Nephron progenitor cell (in vitro differentiated cells): ENCODE results near the gene SPPL3.
A peak's percentile ranks its signal among the peaks of the same experiment; 100 is the strongest.
"Not testable (repeated sequence)": the region's sequence is repeated elsewhere in the genome, so short reads cannot be mapped to it uniquely, and the experiment has no call there.

Source experiments
- DNase-seq: peaks from one replicate; pipeline ENCODE4 v3.0.0; 2021
- H3K27ac Mint-ChIP-seq: 2 replicates; pipeline ENCODE4 v1.8.0; 2021; ENCODE audit warnings: mild to moderate bottlenecking, moderate library complexity, mixed read lengths
- H3K27me3 Mint-ChIP-seq: 2 replicates; pipeline ENCODE4 v1.8.0; 2021; ENCODE audit warnings: mild to moderate bottlenecking, low read depth, mixed read lengths; ENCODE audit not compliant: poor library complexity
- H3K36me3 Mint-ChIP-seq: 2 replicates; pipeline ENCODE4 v1.8.0; 2021; ENCODE audit warnings: low read depth, mixed read lengths
- H3K4me1 Mint-ChIP-seq: 2 replicates; pipeline ENCODE4 v1.8.0; 2021; ENCODE audit warnings: mixed read lengths
- H3K4me3 Mint-ChIP-seq: 2 replicates; pipeline ENCODE4 v1.8.0; 2021; ENCODE audit warnings: mild to moderate bottlenecking, moderate library complexity, mixed read lengths
- H3K9me3 Mint-ChIP-seq: 2 replicates; pipeline ENCODE4 v1.8.0; 2021; ENCODE audit warnings: mild to moderate bottlenecking, moderate library complexity, mixed read lengths
- CTCF ChIP-seq: fragments of 200-600 bp; sonication (generic); IDR thresholded peaks from 2 replicates; pipeline ENCODE4 v1.5.0; 2021; ENCODE audit warnings: antibody characterized with exemption

The SPPL3 gene

GRCh38 chr12:120904197-120904773 is at the start of gene SPPL3:
SPPL3 (minus strand) TSS chr12:120904358; CDS start chr12:120903867, 491 bp downstream.
- Mint-ChIP-seq H3K27ac (peak within 1 kb of the TSS; percentile 0), H3K4me3 (peak within 1 kb of the TSS; percentile 100), H3K36me3 (peaks cover 25% of the 10 kb centered on the region), H3K4me1 (peaks cover 27% of the 10 kb centered on the region), H3K9me3 (no peaks in the 10 kb centered on the region), H3K27me3 (peaks cover 7% of the 10 kb centered on the region)
- peak; percentile 96 for DNase-seq
- TF ChIP-seq CTCF: no peak

GRCh38 chr12:120950807-120951206 is 46.6 kb upstream of the SPPL3 start:
- Mint-ChIP-seq H3K4me1 (peaks cover under 1% of the 10 kb centered on the region), H3K27me3 (peaks cover 7% of the 10 kb centered on the region), H3K27ac (no peak overlapping the region), H3K9me3 (peaks cover 12% of the 10 kb centered on the region), H3K36me3 (no peaks in the 10 kb centered on the region), H3K4me3 (no peak overlapping the region)
- no peak for DNase-seq
- TF ChIP-seq CTCF: no peak

- not testable (repeated sequence) for H3K27me3 Mint-ChIP-seq, H3K27ac Mint-ChIP-seq, H3K4me1 Mint-ChIP-seq, H3K36me3 Mint-ChIP-seq, DNase-seq, H3K4me3 Mint-ChIP-seq
- peaks cover 12% of the 10 kb centered on the region for H3K9me3 Mint-ChIP-seq
Measured at GRCh38 chr12:120950260-120950799, 46.2 kb upstream of the SPPL3 start.

- H3K27me3 Mint-ChIP-seq, H3K9me3 Mint-ChIP-seq: not testable (repeated sequence)
Measured at GRCh38 chr12:120945516-120945915, 41.4 kb upstream of the SPPL3 start.

GRCh38 chr12:120944645-120945217 is 40.6 kb upstream of the SPPL3 start:
- peaks cover 6% of the 10 kb centered on the region for H3K9me3 Mint-ChIP-seq
- peak; percentile 71 for DNase-seq
- H3K4me3 Mint-ChIP-seq: no peak overlapping the region
- peak overlapping the region; percentile 69 for H3K27ac Mint-ChIP-seq
- H3K4me1 Mint-ChIP-seq: peaks cover 5% of the 10 kb centered on the region
- no peaks in the 10 kb centered on the region for H3K36me3 Mint-ChIP-seq
- peak; percentile 68 for TF ChIP-seq CTCF
- peaks cover 4% of the 10 kb centered on the region for H3K27me3 Mint-ChIP-seq

More at GRCh38 chr12:120945516-120945915, 41.4 kb upstream of the SPPL3 start:
- not testable (repeated sequence) for H3K4me3 Mint-ChIP-seq, H3K4me1 Mint-ChIP-seq, H3K36me3 Mint-ChIP-seq, H3K27ac Mint-ChIP-seq, DNase-seq

GRCh38 chr12:120943482-120943881 is 39.3 kb upstream of the SPPL3 start:
- no peak overlapping the region for H3K27ac Mint-ChIP-seq
- no peaks in the 10 kb centered on the region for H3K9me3 Mint-ChIP-seq
- H3K36me3 Mint-ChIP-seq: no peaks in the 10 kb centered on the region
- peaks cover 5% of the 10 kb centered on the region for H3K4me1 Mint-ChIP-seq
- peaks cover 10% of the 10 kb centered on the region for H3K27me3 Mint-ChIP-seq
- no peak for DNase-seq
- H3K4me3 Mint-ChIP-seq: no peak overlapping the region
- no peak for TF ChIP-seq CTCF
